Measurements from ENCODE around the gene SSTR3. TPM values are rescaled to one million over a fixed set of nuclear protein-coding genes. Genes with fewer than 3 reads are reported as not detected.
"Not testable (repeated sequence)": the region's sequence is repeated elsewhere in the genome, so short reads cannot be mapped to it uniquely, and the experiment has no call there.

The SSTR3 gene
- total RNA-seq = not detected
- long read RNA-seq = 0 reads

DNA sequence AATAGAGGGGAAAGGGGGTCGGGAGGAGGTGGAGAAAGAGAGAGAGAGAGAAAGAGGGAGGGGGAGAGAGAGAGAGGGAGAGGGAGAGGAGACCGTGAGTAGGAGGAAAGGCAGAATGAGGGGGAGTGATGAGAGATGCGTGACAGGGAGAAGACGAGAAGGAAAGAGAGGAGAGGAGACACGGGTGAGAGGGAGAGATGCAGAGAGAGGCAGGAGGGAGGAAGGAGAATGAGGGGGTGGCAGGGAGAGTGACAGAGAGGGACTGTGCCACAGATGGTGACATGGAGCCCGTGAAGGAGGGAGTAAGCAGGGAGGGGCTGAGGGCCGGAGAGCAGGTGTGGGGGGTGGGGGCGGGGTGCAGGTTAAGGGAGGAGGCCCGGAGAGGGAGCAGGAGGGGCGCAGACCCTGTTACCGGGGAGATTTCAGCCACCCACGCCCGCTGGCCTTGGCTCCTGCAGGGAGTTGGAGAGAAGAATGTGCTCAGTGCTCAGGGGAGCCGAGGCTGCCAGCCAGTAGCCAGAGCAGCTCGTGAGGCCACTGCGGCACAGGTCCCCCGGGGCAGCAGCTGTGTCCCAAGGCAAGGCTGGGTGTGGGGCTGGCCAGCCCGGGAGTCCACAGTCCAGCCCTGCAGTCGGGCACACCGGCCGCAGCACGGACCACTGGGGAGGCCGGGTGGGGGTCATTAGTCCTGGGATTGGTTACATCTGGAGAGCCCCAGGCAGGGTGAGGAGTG lies at the start of gene SSTR3:
SSTR3 (minus strand) TSS at position 304 of the 733 bp plus-strand sequence. CDS start 4,674 bp downstream, outside the sequence.
- intact Hi-C loops (cut with DNase I) = no loop called here
- DNase-seq (ENCODE audit: missing footprints) (no peak), ATAC-seq (peak; percentile 39)

DNA sequence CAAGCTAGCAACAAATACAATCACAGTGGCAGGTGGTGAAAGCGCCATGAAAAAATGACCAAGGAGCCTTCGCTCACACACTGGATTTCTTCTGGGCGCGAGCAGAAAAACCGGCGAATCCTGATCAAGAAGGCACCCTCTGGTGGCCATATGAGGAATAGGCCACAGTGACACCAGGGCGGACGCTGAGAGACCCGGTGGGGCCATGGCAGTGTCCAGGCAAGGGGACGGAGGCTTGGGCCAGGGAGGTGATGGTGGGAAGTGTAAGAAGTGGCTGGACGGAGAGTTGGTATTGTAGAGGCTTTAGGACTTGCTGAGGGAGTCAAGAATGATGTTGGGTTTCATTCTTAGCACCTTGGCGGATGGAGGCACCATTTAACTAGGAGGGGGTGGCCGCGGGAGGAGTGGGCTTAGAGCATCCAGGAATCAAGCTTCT lies 48.6 kb upstream of the SSTR3 start:
- intact Hi-C loops (cut with DNase I) = loop anchor here (2.0 to 5.0 kb wide), 3 partner anchors 94 to 478 kb away; no protein-coding TSS in a partner anchor
- DNase-seq (ENCODE audit: missing footprints) (peak; percentile 80), ATAC-seq (peak; percentile 67)

DNA sequence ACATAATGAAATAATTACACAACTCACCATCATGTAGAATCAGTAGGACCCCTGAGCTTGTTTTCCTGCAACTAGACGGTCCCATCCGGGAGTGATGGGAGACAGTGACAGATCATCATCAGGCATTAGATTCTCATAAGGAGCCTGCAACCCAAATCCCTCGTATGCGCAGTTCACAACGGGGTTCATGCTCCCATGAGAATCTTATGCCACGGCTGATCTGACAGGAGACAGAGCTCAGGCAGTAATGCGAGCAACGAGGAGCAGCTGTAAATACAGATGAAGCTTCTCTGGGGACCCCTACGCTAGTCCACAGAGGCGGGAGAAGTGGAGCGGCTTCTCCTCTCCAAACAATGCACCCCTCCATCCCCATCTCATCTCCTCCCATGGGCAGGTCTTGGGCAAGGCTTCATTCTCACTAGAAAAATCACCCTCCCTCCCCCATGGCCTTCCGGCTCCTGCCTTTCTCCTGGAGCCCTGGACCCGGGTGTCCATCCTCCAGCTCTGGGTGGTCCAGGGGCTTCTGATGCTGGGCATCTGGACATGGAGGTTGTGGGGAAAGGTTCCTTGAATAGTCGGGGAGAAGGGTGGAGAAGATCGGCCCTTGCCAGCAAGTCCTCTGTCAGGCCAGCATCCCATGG lies 48.0 kb upstream of the SSTR3 start:
- ATAC-seq (no peak), DNase-seq (ENCODE audit: missing footprints) (no peak)
- intact Hi-C loops (cut with DNase I) = loop anchor here (2.0 to 5.0 kb wide), 3 partner anchors 93 to 477 kb away; no protein-coding TSS in a partner anchor

DNA sequence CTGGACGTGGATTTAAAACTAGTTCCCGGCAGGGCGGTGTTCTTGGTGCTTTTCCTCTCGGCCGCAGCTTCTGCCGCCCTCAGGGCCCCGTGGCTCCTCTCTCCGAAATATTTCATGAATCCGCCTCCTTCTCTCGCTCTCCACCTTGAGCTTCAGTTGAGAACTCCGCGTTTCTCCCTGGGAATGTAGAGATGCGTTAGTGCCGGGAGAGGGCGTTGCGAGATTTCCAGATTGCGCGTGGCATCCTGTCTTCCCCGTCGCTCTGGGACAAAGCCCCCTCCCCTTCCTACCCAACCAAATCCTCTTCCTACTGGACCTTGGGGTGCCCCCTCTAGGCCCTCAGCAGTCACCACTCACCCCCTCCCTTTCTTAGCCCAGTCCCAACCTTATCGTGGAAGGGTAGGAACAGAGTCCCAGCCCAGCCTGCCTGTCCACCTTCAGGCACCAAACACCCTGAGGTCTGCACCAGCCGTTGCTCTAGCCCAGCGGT lies 47.3 kb upstream of the SSTR3 start:
- ATAC-seq = no peak
- intact Hi-C loops (cut with DNase I) = loop anchor here (2.0 to 5.0 kb wide), 3 partner anchors 93 to 477 kb away; no protein-coding TSS in a partner anchor
- no peak for DNase-seq (ENCODE audit: missing footprints)

DNA sequence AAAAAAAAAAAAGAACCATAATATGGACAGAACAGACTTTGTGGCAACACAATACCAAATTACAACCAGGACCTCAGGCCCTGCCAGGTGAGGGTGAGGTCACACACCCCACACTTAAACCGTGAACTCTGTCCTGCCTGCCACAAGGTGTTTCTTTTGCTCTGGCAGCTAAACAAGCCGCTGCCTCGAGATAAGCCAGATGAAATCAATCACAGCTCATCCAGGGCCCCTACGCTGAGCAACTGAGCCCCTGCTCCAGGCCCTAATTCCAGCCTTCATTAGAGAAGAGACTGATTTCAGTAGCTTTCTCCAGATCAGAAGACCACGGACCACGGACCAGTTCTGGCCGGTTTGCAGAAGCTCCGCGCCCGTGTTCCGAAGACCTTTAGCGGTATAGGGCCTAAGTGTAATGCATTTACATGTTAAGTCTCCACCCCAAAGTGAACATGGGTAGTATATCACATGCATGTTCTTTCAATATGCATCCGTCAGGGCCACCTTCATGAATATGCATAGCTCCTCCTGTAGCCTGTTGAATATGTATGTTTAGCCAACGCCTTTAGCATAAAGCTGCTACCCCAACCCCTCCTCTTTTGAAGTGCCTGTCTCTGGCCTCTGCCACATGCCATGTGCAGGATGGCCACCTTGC lies 46.6 kb upstream of the SSTR3 start:
- ATAC-seq (no peak), DNase-seq (ENCODE audit: missing footprints) (no peak)
- intact Hi-C loops (cut with DNase I) = no loop called here

DNA sequence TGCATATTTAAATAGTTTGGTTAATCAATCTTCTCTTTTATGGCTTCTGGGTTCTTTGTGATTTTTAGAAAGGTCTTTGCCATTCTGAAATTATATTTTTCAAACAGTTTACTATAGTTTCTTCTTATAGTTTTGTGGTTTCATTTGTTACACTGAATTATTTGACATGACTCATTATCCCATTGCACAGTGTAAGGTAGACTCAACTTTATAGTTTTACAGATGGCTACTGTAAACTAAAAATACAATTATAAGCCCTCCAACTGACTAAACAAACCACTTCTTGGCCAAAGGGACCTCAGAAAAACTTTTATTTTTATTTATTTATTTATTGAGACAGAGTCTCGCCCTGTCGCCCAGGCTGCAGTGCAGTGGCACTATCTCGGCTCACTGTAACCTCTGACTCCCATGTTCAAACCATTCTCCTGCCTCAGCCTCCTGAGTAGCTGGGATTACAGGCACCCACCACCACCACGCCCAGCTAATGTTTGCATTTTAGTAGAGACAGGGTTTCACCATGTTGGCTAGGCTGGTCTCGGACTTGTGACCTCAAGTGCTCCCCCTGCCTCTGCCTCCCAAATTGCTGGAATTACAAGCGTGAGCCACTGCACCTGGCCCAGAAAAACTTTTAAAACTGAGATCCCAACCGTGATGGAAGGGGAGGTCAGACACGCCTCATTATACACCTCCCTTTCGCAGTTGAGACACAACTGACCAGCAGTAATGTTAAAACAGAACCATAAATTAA lies 45.9 kb upstream of the SSTR3 start:
- no peak for ATAC-seq
- intact Hi-C loops (cut with DNase I) = no loop called here
- no peak for DNase-seq (ENCODE audit: missing footprints)

DNA sequence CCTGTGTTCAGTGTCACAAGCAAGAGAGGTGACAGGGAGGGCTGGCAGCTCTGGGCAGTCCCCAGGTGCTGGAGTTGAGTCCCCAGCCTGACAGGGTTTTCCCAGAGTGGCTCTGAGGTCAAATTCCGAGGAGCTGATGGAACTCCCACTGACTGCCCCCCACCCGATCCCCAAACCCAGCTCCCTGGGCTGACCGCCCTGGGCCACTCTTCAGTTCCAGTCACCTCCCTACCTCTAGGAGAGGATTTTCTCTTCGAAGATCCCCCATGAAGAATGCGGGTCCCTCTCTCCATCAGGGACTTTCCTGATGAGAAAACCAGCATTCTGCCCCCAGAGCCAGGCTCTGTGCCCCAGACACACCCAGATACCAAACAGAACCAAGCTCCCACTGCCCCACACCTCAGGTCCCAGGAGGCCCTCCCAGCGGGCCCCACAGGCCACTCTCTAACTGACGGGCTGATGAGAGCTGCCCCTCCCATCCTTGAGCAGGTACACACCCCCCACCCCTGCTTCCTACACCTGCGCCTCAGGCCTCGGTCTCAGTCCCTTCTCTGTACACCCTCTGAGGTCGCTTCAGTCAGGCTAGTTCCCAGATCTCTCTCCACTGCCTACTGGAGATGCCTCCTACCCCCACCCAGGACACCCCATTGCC lies 43.9 kb upstream of the SSTR3 start:
- intact Hi-C loops (cut with DNase I) = no loop called here
- no peak for DNase-seq (ENCODE audit: missing footprints)
- no peak for ATAC-seq

DNA sequence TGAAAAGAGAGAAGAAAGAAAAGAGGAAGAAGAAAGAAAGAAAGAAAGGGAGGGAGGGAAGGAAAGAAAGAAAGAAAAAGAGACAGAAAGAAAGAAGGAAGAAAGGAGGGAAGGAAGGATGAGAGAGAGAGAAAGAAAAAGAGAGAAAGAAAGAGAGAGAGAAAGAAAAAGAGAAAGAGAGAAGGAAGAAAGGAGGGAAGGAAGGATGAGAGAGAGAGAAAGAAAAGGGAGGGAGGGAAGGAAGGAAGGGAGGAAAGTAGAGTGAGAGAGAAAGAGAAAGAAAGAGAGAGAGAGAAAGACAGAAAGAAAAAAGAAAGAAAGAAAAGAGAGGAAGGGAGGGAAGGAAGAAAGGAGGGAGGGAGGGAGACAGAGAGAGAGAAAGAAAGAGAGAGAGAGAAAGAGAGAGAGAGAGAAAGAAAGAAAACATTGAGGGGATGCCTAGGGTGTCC lies 43.3 kb upstream of the SSTR3 start:
- intact Hi-C loops (cut with DNase I) = no loop called here
- no peak for ATAC-seq
- no peak for DNase-seq (ENCODE audit: missing footprints)

DNA sequence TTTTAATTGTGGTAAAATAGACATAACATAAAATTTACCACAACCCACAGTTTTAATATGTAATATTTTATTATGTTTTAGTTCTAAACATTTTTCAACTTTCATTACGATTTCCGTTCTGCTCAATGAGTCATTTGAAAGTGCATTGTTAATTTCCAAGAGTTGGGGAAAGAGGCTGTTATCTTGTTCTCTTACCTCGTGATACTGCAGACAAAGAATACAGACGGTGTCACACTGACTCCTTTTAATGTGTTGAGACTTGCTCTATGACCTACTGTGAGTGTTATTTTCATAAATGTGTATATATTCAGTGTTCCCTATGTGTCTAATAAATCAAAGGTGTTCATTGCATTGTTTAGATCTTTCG lies 42.6 kb upstream of the SSTR3 start:
- intact Hi-C loops (cut with DNase I) = no loop called here
- ATAC-seq (no peak), DNase-seq (ENCODE audit: missing footprints) (no peak)

DNA sequence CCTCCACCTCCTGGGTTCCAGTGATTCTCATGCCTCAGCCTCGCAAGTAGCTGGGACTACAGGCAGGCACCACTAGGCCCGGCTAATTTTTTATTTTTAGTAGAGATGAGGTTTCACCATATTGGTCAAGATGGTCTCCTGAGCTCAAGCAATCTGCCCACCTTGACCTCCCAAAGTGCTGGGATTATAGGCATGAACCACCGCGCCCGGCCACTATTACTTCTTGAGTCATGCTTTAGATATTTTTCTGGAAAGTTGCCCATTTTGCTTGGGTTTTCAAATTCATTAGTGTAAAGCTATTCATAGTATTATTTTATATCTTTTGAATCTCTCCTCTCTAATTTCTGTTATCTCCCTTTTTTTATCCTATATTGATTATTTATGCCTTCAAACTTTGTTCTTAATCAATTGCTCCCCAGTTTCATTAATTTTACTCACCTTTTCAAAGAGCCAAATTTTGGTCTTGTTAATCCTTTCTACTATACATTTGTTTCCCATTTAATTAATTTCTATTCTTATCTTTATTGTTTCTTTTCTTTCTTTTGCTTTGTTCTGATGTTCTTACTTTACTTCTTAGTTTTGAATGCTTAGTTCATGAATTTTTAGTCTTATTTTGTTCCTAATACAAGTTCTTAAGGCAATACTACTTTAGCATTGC lies 42.1 kb upstream of the SSTR3 start:
- intact Hi-C loops (cut with DNase I) = no loop called here
- ATAC-seq = no peak

DNA sequence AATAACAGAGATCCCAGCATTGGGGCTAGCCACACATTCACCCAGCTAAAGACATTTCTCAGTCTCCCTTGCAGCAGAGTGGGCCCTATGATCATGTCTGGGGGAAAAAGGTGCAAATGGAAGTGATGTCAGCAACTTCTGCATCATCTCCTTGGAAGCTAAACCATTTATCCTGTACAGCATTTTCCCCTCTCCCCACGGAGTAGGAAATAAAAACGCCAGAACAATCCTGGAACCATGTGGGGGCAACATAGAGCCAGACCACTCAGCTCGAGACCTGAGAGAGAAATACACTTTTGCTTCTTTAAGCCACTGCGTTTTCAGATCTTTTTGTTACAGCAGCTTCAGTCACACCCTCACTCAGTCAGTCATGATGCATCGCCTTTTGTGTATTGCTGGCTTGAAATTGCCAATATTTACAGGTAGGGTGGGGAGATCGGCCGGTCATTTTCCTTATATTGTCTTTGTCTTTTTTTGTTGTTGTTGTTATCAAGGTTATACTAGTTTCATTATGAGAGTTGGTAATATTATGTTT lies 40.9 kb upstream of the SSTR3 start:
- no peak for DNase-seq (ENCODE audit: missing footprints)
- intact Hi-C loops (cut with DNase I) = no loop called here
- no peak for ATAC-seq

More for the DNA sequence above, 42.1 kb upstream of the SSTR3 start:
- DNase-seq (ENCODE audit: missing footprints) = no peak

DNA sequence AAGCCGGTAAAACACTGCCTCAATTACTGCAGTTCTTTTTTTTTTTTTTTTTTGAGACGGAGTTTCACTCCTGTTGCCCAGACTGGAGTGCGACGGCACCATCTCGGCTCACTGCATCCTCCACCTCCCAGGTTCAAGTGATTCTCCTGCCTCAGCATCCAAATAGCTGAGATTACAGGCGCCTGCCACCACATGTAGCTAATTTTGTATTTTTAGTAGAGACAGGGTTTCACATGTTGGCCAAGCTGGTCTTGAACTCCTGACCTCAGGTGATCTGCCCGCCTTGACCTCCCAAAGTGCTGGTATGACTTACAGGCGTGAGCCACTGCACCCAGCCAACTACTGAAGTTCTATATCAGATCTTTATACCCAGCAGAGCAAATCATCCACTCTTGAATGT lies 39.6 kb upstream of the SSTR3 start:
- DNase-seq (ENCODE audit: missing footprints); ATAC-seq; intact Hi-C loops (cut with DNase I): not testable (repeated sequence)

DNA sequence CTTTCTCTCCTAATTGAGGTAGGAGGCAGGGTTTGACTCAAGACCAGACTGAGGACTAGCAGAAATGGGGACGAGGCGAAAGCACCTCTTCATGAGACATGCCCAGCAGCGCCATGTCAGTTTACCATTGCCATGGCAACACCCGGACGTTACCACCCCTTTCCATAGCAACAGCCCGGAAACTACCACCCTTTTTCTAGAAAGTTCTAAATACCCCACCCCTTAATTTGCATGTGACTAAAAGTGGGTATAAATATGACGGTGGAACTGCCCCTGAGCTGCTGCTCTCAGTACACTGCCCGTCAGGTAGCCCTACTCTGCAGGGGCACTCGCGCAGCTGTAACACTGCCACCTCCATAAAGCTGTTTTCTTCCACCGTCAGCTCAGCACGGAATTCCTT lies 37.7 kb upstream of the SSTR3 start:
- intact Hi-C loops (cut with DNase I) = no loop called here
- no peak for ATAC-seq
- no peak for DNase-seq (ENCODE audit: missing footprints)

DNA sequence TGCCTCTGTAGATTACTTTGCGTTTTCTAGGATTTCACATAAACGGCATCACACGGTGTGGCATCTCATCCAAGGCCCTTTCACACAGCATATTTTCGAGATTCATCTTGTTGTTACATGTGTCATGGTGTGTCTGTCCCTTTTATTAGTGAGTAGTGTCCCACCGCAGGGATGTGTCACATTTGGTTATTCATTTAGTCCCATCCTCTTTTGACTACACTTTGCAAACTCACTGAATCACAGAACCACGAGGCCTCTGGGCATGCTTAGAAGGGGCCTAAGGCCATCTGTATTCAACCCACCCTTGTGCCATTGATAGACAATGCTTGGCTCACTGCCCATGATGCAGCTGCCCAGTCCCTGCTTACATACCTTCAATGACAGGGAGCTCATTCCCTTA lies 36.0 kb upstream of the SSTR3 start:
- intact Hi-C loops (cut with DNase I) = no loop called here
- DNase-seq (ENCODE audit: missing footprints) (no peak), ATAC-seq (no peak)

DNA sequence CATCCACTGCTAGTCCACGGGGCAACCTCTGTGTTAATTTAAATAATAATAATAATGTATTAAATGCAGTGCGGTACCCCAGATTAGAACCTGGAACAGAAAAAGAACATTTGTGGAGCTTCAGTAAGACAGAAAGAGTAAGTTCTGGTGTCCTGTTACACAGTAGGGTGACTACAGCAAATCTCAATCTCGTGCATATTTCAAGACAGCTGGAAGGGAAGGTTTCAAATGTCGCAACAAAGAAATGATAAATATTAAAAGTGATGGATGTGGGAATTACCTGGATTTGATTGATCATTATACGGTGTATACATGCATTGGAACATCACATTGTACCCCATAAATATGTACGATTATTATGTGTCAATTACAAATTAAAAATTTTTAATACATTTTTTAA lies 33.5 kb upstream of the SSTR3 start:
- ATAC-seq (no peak), DNase-seq (ENCODE audit: missing footprints) (no peak)
- intact Hi-C loops (cut with DNase I) = no loop called here

DNA sequence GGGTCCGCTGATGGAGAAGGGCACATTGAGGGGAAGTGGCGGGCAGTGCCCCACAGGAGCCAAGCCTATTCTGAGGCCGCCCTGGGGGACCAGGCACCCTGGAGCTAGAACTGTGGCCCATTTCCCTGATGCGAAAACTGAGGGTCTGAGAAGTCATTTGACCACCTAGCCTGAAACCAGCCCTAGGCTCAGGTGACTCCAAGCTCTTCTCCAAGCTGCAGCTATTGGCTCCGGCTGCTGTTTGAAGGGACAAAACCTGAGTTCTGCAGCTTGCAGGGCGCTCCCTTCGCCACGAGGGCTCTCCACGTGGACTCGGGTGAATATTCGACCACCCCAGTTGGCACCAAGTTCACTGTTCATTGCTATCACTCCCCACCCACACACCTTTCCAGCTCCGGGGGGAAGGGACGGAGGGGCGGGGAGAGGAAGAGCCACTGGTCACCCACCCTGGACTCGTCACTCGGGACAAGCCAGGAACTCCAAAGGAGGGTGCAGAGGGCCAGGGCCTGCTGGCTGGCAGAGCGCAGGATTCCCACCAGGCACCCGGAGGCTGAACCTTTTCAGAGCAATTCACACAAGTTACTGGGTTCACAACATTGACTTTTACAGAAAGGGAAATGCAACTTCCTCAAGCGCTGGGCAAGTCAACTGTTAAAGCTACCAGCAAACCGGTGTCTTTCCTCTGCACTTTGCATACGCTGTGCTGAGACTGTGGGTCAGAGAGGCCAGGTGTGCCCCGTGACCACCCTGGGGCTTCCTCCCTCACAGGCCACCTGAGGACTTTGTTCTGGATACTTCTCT lies 32.8 kb upstream of the SSTR3 start:
- DNase-seq (ENCODE audit: missing footprints) (no peak), ATAC-seq (no peak)
- intact Hi-C loops (cut with DNase I) = no loop called here

Measured in Right ventricle myocardium inferior (tissue), 1 donor.